Hepatocyte (in vitro differentiated cells): ENCODE measurements around the gene MTNR1B.

Source experiments
- CTCF ChIP-seq: fragments of 200-600 bp; sonication (generic); IDR thresholded peaks from 2 replicates; pipeline ENCODE4 v1.5.1; 2016; ENCODE audit warnings: antibody characterized with exemption, mild to moderate bottlenecking; ENCODE audit not compliant: poor library complexity
- EZH2 ChIP-seq: fragments of 200-600 bp; sonication (generic); IDR thresholded peaks from 2 replicates; pipeline ENCODE4 v1.6.1; 2016; ENCODE audit warnings: antibody characterized with exemption, mild to moderate bottlenecking, borderline replicate concordance
- EZH2phosphoT487 ChIP-seq: fragments of 200-600 bp; sonication (generic); IDR thresholded peaks from one replicate; pipeline ENCODE4 v1.6.1; 2018; ENCODE audit warnings: antibody characterized with exemption, mild to moderate bottlenecking, low read depth, moderate library complexity; ENCODE audit not compliant: unreplicated experiment, severe bottlenecking

- TF ChIP-seq EZH2phosphoT487, result no peak
- TF ChIP-seq CTCF, result no peak
- TF ChIP-seq EZH2, result no peak
These were observed 8.6 kb upstream of the MTNR1B start for GRCh38 chr11:92960886-92961285.
